HG02973 (cell line): ENCODE data around the gene FNBP1.

ENCODE experiments used
- ATAC-seq: cut with Tn5 transposase; IDR thresholded peaks from one replicate; pipeline ENCODE4 v1.9.1; 2021; ENCODE audit warnings: moderate library complexity; ENCODE audit not compliant: unreplicated experiment

The FNBP1 gene

DNA sequence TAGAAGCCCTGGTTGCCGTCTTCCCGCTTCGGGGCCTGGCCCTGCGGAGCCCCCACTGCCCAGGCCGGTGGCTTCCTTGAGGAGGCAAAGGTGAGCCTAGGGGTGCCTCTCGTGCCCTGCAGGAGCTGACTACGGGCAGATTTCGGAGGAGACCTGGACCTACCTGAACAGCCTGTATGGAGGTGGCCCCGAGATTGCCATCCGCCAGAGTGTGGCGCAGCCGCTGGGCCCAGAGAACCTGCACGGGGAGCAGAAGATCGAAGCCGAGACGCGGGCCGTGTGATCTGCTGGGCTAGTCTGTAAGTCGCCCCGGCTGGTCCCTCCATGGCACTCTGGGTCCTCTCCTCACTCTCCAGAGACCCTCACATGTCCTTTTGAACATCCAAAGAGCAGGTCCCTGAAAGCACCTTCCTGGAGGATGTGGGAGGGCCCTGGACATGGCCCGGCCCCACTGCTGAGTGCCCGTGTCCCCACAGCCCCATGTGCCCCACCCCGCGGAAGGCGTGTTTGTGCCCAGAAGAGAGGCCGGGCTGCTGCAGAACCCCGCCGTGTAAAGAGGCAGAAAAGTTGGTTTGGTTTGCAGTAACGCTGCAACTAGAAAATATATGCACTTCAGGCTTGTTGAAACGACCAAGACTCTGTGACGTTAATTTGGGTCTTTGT, 162.9 kb downstream of the FNBP1 start:
- no peak for ATAC-seq

DNA sequence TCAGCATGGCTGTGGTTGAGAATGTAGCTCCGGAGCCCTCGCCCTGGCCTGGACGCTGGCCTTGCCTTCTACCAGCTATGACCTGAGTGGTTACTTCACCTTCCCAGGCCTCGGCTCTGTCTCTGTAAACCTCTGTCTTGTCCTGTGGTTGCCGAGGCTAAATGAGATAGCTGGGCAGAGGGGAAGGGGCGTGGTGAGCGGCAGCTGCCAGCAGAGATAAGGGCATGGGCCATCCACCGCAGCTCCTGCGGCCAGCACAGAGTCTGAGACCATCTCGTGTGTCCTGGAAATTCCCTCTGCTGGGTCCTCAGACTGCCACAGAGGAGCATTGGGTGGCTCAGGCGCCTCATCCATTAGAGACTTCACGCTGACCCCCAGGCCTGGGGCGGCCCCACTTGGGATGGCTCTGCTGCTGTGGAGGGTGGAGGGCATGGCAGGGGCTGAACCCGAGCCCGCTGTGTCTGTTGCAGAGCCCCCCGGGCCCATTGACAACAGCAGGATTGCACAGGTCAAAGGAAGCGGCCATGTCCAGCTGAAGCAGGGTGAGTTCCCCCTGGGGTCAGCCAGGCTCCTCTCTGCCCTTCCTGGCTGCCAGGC, 163.8 kb downstream of the FNBP1 start:
- no peak for ATAC-seq

DNA sequence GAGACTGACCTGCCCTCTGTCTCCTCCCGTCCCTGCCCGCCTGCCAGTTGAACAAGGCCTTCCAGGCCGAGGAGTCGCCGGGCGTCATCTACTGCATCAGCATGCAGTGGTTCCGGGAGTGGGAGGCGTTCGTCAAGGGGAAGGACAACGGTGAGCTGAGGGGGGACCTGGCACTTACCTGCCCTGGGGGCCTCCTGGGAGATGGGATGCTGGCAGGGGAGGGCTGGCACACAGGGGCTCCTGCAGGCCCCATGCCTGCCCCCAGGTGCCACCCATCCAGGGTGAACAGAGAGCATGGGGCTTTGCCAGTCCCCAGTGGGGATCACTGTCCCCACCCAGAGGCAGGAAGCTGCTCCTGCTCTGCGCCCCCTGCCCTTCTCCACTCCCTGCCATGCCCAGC, 164.7 kb downstream of the FNBP1 start:
- no peak for ATAC-seq

DNA sequence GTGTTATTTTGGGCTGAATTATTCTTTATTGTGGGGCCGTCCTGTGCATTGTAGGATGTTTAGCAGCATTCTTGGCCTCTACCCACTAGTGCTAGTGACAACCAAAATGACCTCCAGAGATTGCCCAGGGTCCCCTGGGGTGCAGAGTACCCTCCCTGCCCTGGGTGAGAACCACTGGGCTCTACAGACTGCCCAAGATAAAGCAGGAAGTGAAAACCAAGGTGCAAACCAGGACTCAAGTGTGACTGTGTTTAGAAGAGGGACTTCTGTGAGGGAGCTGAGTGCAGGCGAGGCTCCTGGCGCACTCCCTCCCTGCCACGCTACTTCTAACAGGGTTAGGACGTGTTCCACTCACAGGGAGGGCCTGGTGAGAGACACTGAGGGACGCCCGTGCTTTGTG, 166.2 kb downstream of the FNBP1 start:
- no peak for ATAC-seq

DNA sequence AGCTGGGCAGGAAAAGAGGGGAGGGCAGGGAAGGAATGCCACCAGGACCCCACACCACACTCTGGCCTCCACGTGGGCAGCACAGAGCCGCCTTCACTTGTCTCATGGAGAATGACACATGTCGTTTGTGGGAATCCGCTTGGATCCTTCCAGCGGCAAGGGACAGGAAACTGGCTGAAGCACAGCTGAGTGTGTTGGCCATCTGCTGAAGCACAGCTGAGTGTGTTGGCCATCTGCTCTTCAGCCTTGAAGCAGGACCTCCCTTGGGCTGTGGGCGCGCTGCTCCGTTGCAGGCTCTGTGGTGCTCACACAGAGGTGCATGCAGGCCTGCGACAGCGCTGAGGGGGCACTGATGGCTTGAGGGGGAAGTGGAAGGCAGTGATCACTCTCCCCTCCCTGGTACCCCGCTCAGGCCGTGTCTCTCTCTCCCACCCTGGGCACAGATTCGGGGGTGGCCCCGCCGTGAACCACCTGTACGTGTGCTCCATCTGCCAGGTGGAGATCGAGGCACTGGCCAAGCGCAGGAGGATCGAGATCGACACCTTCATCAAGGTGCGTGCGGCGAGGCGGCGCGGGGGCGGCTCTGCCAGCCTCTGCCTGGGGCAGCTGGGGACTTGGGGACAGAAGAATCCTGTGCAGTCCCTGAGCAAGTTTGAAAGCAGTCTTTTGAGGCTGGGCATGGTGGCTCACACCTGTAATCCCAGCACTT, 167.1 kb downstream of the FNBP1 start:
- no peak for ATAC-seq

DNA sequence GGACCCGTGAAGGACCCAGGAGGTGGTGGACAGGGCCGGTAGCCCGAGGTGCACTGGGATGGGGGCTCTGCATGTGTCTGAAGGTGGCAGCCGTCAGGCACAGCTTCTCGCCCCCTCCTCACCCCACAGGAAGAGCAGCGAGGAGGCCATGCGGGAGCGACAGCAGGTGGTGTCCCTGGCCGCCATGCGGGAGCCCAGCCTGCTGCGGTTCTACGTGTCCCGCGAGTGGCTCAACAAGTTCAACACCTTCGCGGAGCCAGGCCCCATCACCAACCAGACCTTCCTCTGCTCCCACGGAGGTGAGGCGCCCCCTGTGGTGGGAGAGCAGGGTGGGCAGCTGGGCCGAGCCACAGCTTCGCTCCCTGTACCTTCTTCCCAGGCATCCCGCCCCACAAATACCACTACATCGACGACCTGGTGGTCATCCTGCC, 167.8 kb downstream of the FNBP1 start:
- ATAC-seq, result no peak

DNA sequence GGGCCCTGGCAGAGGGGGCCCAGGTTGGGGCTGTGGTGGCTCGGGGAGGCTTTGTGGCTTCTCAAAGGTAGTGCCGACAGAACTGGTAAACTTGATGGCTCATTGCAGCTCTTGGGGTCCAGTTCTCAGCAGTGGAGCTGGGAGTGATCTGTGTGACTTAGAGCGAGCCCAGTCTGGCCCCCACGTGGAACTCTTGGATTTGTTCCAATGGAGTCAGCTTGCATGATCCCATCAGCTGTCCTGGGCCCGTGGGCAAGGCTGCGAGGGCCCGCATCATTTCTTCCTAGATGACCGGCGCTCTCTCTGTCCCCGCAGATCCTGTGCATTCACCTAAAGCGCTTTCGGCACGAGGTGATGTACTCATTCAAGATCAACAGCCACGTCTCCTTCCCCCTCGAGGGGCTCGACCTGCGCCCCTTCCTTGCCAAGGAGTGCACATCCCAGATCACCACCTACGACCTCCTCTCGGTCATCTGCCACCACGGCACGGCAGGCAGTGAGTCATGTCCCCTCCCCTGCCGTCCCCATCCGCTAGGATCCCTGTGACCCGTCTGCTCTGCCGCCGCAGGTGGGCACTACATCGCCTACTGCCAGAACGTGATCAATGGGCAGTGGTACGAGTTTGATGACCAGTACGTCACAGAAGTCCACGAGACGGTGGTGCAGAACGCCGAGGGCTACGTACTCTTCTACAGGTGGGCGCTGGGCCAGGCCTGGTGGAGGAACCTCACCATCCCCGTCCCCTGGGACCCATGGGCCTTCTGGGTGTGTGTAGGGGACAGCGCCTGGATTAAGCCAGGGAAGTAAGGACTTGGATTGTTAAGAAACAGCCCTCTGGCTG, 168.5 kb downstream of the FNBP1 start:
- ATAC-seq, result no peak

DNA sequence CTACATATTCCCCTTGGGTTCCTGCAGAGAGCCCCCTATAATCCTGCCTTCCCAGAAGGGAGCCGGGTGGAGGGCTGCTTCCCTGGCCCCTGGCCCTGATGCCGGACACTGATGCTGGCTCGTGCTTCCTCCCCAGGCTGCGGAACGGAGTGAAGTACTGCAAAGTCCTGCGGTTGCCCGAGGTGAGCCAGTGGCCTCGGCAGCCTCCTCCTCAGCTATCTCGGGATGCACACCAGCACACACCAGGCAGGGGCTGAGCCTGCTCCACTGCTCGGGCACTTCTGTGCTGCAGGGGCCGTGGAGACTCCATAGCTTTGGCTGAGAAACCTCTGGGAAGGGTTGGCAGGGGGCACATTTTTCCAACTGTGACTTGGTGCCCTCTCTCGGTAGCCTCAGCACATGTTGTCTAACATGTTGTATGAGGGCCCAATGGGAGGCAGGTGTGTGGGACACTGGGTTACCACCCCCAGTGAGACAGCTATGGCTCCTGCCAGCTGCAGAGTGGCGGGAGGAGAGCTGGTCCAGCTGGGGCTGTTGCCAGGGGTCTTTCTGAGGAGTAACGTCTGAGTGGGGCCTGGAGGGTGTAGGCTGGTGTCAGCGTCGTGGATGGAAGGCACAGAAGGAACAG, 169.3 kb downstream of the FNBP1 start:
- no peak for ATAC-seq

DNA sequence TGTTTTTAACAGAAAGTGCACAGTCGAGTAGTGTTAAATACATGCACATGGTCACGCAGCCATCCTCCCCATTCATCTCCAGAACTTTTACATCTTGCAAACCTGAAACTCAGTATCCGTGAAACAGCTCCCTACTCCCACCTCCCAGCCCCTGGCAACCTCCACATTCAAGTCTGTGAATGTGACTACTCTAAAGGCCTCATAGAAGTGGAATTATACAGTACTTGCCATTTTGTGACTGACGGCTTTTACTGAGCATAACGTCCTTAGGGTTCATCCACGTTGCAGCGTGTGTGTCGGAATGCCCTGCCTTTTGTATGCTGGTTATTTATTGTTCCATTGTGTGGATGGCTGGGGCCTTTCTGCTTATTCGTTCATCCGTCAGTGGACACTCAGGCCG, 171.9 kb downstream of the FNBP1 start:
- no peak for ATAC-seq

DNA sequence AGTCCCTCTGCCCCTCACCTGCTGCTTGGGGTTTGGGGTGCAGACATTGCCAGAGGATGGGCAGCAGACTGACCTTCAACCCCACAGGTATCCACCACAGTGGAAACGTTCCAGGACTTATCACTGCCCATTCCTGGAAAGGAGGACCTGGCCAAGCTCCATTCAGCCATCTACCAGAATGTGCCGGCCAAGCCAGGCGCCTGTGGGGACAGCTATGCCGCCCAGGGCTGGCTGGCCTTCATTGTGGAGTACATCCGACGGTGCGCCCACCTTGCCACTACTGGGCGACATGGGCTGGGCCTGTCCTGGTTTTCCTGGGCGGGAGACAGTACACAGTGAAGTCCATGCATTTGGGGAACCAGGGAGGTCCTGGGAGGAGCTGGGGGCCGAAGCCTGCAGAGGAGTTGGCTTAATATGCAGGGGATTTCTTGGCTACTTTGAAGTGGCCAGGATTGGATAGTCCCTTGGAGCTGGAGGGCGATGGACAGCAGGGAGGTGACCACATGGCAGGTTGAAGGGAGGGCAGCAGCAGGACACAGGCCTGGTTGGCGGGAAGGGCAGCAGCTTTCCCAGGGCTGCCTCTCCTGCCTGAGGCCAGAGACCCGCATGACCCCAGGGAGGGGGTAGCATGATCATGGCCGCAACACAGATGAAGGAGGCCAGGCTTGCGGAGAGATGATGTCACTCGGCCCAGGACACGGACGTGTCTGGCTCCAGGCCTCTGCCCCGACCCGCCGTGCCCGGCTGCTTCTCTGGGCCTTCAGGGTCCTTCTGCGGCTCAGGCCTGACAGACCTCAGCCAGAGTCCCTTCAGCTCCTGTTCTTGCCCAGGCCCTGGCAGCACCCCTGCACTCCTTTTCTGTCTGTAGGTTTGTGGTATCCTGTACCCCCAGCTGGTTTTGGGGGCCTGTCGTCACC, 173.1 kb downstream of the FNBP1 start:
- ATAC-seq, result no peak

DNA sequence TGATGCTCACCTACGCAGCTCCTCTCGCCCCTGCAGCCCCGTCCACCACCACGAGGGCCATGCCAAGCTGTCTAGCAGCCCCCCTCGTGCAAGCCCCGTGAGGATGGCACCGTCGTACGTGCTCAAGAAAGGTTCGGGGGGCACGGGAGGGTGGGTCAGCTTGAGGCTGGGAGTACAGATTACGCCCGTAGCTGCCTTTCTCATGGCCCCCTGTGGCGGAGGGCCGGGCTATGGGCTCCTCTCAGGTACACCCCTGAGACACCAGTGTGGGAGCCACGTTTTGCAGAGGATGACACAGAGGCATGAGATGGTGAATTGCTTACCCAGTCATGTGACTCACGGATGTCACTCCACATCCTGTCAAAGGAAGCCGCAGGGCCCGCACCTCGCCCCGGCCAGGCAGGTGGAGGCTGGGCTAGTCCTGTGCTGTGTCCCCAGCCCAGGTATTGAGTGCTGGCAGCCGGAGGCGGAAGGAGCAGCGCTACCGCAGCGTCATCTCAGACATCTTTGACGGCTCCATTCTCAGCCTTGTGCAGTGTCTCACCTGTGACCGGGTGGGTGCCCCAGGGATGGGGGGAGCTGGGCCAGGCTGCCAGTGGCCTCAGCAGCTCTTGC, 174.0 kb downstream of the FNBP1 start:
- ATAC-seq, result no peak

DNA sequence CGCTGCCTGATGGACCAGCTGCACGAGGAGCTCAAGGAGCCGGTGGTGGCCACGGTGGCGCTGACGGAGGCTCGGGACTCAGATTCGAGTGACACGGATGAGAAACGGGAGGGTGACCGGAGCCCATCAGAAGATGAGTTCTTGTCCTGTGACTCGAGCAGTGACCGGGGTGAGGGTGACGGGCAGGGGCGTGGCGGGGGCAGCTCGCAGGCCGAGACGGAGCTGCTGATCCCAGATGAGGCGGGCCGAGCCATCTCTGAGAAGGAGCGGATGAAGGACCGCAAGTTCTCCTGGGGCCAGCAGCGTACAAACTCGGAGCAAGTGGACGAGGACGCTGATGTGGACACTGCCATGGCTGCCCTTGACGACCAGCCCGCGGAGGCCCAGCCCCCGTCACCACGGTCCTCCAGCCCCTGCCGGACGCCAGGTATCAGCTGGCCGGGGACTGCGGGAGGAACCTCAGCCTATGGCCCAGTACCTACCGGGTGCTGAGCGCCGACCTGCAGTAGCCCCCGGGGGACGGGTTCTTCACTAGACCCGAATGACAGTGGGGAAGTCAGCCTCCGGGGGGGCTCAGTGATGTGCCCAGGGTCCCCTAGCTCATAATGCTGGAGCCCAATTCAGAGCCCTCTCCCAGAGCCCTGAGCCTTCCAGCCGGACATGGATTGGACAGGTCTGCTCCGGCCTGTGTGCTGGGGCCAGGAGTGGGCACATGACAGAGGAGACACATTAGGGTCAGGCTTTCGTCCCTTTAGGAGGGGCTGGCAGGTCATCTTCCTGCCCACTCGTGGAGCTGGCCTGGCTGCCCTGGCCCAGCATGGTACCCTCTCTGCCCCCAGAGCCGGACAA, 174.7 kb downstream of the FNBP1 start:
- no peak for ATAC-seq

DNA sequence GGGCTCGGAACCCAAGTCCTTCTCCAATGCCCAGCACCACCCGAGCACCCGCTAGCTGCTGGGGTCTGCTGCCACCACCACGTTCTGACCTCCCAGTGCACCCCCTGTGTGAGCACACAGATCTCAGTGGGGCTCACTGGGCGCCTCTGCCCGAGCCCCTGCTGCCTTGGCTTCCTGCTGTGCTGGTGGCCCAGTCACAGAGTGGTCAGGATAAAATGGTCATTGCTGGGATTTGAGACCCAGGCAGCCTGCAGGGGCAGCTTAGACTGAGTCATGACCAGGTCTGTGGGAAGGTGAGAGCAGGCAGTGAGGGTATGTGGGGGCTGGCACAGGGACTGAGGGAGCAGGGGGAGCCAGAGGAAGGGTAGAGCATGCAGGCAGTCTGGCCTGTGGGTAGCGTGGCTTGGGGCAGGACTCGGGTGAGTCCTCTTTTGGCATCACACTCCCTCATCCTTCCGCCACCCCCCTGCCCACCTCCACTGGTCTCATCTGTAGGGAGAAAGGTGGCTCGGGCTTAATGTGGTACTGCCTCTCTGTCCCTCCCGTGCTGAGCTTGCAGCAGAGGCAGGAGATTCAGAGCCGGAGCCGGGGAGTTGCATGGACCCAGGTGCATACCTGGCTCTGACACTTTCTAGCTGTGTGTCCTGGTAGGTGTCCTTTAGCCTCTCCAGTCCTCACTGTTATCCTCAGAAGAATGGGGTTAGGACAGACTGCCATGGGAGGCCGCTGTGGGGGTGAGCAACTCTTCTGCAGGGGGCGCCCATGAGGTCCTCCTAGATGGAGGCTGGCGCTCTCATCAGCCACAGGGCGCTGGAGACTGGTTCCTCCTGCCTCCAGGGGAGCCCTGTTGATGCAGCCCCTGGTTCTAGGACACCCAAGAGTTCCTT, 175.6 kb downstream of the FNBP1 start:
- ATAC-seq, result no peak

DNA sequence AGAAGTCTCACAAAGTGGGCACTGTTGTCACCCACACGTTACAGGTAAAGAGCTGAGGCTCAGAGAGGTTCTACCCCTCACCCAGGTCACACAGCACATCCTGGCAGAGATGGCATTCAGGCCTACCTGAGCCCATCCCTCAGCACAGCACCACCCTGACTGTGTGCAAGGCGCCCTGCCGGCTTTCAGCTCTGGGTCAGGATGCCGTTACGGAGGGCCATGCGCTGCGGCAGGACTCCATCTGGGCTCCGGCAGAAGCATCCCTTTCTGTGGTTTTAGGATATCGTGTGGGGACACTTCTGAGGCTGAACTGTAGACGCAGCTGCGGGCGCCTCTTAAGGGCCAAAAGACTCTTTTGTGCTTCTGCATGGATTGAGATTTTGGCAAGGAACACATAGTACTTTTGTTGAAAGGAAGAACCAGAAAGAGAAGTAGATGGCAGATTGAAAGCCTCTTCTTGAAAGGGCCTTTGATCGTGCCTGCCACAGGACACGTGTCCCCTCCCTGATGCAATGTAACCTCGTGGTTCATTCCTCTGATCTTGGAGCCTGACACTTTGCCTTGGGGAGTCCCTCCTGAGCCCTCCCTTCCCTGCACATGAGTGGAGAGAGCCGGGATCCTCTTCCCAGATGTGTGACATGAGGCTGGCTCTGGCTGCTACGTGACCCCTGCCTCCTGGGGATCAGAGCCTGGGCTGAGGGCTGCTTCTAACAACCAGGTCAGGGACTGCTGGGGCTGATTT, 176.4 kb downstream of the FNBP1 start:
- no peak for ATAC-seq

DNA sequence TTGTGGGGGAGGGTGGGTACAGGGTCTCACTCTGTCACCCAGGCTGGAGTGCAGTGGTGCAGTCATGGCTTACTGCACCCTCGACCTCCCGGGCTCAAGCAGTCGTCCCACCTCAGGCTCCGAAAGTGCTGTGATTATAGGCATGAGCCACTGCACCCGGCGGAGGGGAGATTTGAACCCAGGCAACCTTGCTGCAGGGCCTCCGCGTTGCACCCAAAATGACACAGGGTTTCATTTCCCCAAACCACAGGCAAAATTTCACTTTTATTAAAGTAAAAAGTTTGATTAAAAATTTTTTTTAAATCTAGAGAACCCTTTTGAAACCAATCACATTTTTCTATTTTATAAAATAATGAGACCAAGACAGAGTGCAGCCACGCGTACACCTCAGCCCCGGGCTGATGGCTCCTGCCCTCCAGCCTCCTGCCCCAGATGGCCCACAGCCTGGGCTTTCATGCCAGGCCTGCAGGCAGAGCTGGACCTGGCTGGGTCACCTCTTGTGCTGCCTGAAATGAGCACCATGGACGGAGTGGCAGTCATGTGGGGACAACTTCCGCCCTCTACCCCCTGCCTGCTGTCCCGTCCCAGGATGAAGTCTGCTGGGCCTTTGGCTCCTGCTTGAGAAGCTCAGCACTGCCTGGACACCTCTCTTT, 177.2 kb downstream of the FNBP1 start:
- no peak for ATAC-seq

DNA sequence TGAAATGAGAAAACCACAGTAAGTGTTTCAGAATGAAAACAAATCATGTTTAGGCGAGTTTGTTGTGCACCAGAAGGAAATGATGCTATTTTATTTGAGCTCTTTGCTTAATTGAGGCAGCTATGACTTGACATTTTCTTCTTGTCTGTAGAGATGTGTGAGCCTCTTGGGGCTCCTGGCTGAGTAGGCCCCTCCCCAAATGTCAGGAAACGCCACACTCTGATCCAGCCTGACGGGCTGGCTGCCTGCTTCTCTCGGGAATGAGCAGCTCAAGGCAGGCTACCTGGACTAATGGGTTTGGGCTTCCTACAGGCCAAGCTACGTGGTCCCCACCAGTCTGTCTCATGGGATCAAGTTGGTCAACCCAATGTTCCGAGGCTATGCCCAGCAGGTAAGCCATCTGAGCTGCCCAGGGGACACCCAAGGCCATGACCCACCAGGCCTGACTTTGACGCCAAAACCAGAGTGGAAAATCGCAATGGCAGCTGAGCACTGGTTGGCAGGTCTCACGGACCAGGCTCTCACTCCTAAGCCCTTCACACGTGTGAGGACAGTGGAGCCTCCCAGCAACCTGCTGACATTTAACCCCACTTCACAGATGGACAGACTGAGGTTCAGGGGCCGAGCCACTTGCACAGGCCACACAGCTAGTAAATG, 177.9 kb downstream of the FNBP1 start:
- no peak for ATAC-seq
